ENCODE results near the gene EPOP.

Gene EPOP

DNA sequence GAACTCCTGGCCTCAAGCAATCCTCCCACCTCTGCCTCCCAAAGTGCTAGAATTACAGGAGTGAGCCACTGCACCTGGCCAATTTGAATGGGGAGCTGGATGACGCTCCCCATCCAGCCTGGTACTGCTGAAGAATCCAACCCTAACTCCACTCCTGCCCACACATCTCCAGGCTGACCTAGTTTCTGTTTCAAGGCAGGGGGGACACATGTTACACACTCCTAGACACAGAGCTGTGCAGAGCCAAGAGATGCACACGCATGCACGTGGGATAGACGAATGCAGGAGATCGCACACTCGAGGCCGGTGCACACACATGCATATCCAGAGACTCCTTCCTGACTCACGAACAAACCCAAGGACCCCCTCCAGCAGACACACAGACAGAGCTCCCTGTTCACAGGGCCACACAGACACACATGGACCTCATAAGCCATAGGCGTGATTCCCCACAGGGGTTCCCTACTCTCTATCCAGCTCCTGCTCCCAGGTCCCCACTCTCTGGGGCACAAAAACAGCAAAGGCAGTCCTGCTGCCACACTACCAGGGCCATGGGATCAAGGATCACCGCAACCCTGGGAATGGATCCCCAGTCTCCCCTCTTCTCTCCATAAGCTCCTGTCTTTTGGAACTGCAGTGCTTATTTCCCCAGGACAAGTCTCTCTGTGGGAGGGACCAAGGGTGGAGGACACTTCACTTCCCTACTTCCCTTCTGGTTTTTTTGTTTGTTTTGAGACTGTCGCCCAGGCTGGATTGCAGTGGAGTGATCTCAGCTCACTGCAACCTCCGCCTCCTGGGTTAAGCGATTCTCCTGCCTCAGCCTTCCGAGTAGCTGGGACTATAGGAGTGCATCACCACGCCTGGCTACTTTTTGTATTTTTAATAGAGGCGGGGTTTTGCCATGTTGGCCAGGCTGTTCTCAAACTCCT lies 14.4 kb downstream of the EPOP start:
- DNase-seq (ENCODE audit: low spot score) = no peak
- TF ChIP-seq CTCF (IDR thresholded peaks at IDR 0.05; ENCODE audit: extremely low read depth, missing control alignments) = no peak

- TF ChIP-seq CTCF (IDR thresholded peaks at IDR 0.05; ENCODE audit: extremely low read depth, missing control alignments) = no peak
- DNase-seq (ENCODE audit: low spot score) = no peak
Measured at GRCh38 chr17:38659415-38659814, 15.3 kb downstream of the EPOP start.

DNA sequence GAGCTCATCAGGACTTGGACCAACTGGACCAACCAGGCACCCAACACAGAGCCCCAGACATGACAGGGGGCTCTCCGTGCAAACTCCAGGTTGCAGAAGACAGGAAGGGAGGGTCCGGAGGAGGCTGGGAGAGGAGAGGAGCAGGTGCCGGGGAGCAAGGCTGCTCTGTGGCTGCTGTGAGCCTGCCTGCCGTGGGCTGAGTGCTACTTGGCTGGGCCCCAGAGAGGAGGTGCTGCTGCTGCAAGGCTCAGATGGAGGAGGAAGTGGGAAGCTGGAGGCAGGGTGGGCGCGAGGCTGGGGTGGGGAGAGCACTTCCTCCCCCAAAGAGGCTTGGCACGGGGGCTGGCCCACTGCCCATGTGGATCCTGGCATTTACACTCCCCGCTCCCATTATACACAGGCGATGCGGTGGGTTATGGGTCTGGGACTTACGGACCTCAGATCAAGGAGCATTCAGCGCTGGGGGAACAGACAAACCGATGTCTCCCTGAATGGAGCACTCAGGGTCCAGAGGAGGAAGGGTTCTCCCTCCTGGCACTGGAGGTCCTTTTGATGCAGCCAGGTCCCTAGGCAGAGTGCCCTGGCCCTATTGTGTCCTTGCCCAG lies 15.9 kb downstream of the EPOP start:
- no peak for TF ChIP-seq CTCF (IDR thresholded peaks at IDR 0.05; ENCODE audit: extremely low read depth, missing control alignments)
- DNase-seq (ENCODE audit: low spot score) = no peak

- TF ChIP-seq CTCF (IDR thresholded peaks at IDR 0.05; ENCODE audit: extremely low read depth, missing control alignments) = no peak
- no peak for DNase-seq (ENCODE audit: low spot score)
Measured at GRCh38 chr17:38657824-38658740, 16.7 kb downstream of the EPOP start.

DNA sequence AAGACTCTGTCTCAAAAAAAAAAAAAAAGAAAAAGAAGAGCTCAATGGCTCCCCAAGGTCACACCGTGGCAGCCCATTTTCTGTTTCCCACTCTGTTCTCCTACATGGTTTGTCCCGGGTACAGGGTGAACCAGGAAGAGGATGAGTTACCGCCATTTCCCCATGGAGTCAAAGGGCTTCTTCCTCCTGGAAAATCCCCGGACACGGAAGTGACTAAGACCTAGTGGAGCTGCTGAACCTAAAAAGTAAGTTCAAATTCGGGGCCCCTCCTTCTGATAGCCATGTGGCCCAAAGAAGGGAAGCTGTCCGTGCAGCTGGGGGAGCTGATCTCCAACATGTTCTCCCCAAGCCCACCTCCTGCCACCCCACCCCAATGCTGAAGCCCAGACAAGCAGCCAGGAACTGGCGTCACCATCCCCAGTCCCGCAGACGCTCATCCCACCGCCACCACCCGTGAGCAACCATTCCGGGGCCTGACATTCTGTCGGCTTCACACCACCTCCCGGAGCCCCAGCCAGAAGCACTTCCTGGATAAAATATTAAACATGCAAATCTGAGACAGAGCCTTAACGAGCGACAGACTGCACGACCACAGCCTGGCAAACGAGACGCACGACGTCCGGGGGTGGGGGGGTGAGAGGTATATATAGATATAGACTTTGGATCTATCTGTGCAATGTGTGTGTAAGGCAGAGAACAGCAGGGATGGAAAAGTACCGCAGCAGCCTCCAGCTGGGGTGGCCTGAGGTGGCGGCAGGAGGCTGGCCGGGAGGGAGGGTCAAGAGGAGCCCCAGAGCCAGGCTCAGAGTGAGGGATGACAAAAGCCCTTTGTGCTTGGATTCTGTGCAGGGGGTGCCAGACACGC lies 17.6 kb downstream of the EPOP start:
- DNase-seq (ENCODE audit: low spot score) = no peak

More for the DNA sequence above, 17.6 kb downstream of the EPOP start:
- TF ChIP-seq CTCF (IDR thresholded peaks at IDR 0.05; ENCODE audit: extremely low read depth, missing control alignments) = no peak
